OCI-LY3 (cell line): ENCODE data around the gene GAB4.
"Not testable (repeated sequence)": the region's sequence is repeated elsewhere in the genome, so short reads cannot be mapped to it uniquely, and the experiment has no call there.

Source experiments
- H2AFZ ChIP-seq: fragments of 200-600, 300-600 bp; shearing (Covaris generic); 2 replicates; pipeline ENCODE4 v1.6.0; 2014; ENCODE audit warnings: antibody characterized with exemption, low read depth, low read length
- H3K27ac ChIP-seq: fragments of 200-600, 300-600 bp; sonication (generic); 2 replicates; pipeline ENCODE4 v1.5.1; 2014; ENCODE audit warnings: mild to moderate bottlenecking, low read length, moderate library complexity, mixed read lengths
- H3K27me3 ChIP-seq: fragments of 200-600, 300-600 bp; sonication (generic); 2 replicates; pipeline ENCODE4 v1.6.1; 2014; ENCODE audit warnings: low read depth, low read length, mixed read lengths
- H3K36me3 ChIP-seq: fragments of 200-600, 300-600 bp; sonication (generic); replicated peaks from 2 replicates; pipeline ENCODE3; 2014; ENCODE audit warnings: low read depth, low read length, mixed read lengths
- H3K4me1 ChIP-seq: fragments of 300-600, 200-600 bp; sonication (generic); 2 replicates; pipeline ENCODE4 v1.6.1; 2014; ENCODE audit warnings: low read length, mixed read lengths
- H3K4me2 ChIP-seq: fragments of 200-600, 300-600 bp; sonication (generic); 2 replicates; pipeline ENCODE4 v1.6.1; 2014; ENCODE audit warnings: low read length, mixed read lengths
- H3K4me3 ChIP-seq: fragments of 300-600, 200-600 bp; sonication (generic); 2 replicates; pipeline ENCODE4 v1.5.1; 2014; ENCODE audit warnings: antibody characterized with exemption, mild to moderate bottlenecking, low read length, moderate library complexity
- H3K79me2 ChIP-seq: fragments of 300-600, 200-600 bp; shearing (Covaris generic); 2 replicates; pipeline ENCODE4 v1.6.1; 2014; ENCODE audit warnings: mild to moderate bottlenecking, low read length, mixed read lengths
- H3K9ac ChIP-seq: fragments of 300-600, 200-600 bp; shearing (Covaris generic); 2 replicates; pipeline ENCODE4 v1.6.0; 2014; ENCODE audit warnings: mild to moderate bottlenecking, low read length, moderate library complexity
- H3K9me3 ChIP-seq: fragments of 200-600, 300-600 bp; shearing (Covaris generic); 2 replicates; pipeline ENCODE4 v1.6.1; 2014; ENCODE audit warnings: low read length, mixed read lengths; ENCODE audit not compliant: insufficient read depth
- H4K20me1 ChIP-seq: fragments of 200-600, 300-600 bp; sonication (generic); 2 replicates; pipeline ENCODE4 v1.6.1; 2016; ENCODE audit warnings: low read length, mixed read lengths; ENCODE audit not compliant: insufficient read depth
- CTCF ChIP-seq: fragments of 200-600, 300-600 bp; sonication (generic); IDR thresholded peaks from 2 replicates; pipeline ENCODE4 v1.5.1; 2014; ENCODE audit warnings: antibody characterized with exemption, low read length, low read depth
- EZH2phosphoT487 ChIP-seq: fragments of 200-600 bp; shearing (Covaris generic); IDR thresholded peaks from 2 replicates; pipeline ENCODE4 v1.6.1; 2018; ENCODE audit warnings: antibody characterized with exemption, mixed run types, low read depth

GAB4 gene

GRCh38 chr22:16922076-16922475 lies 85.9 kb downstream of the GAB4 start:
- Histone ChIP-seq H3K79me2 (no peaks in the 10 kb centered on the region), H2AFZ (no peak overlapping the region), H3K9ac (no peak overlapping the region), H3K36me3 (no peaks in the 10 kb centered on the region), H3K4me2 (no peak overlapping the region), H4K20me1 (no peaks in the 10 kb centered on the region), H3K27me3 (peaks cover 27% of the 10 kb centered on the region), H3K9me3 (no peaks in the 10 kb centered on the region), H3K4me3 (no peak overlapping the region), H3K27ac (no peak overlapping the region), H3K4me1 (peaks cover 15% of the 10 kb centered on the region)
- no peak for TF ChIP-seq EZH2phosphoT487
- TF ChIP-seq CTCF, result no peak

DNA sequence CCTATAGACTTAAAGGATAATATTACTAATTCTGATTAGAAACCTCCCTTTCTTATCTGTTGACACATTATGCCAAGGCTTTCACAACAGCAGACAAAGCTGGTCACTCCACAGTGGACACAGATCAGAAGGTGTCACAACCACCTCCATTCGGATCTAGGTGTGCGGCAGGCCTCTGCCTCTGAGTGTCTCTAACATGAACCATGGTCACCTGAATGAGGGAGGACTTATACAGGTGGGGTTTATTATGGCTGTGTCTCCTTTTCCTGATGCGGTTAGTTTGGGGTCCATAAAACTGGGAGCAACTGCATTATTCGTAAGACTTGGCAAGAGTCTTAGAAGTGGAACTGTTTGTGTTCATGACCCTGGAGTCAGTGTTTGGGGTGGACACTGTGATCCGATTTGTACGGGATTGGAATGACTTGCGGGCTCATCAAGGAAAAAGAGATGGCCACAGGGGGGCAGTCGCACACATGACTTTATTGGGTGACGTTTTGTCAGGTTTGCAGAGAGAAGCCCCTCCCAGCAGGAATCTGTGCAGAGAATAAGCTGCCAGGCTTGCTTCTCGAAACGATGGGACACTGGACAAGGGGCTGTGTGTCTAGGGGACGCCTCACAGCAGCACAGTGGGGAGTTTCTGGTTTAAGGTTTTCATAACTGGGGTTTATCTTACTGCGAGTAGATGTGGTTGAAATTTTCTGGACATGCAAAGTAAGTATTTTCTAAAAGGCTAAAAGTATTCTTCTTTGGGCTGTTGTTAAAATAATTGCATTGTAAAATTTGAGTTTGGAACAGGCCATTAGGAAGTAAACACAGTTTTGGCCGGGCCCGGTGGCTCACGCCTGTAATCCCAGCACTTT lies 90.6 kb downstream of the GAB4 start:
- Histone ChIP-seq H3K27me3 (peaks cover 37% of the 10 kb centered on the region), H3K79me2 (no peaks in the 10 kb centered on the region), H3K4me2 (peak overlapping the region; percentile 59), H3K4me3 (peak overlapping the region; percentile 46), H4K20me1 (no peaks in the 10 kb centered on the region), H3K36me3 (no peaks in the 10 kb centered on the region), H3K27ac (no peak overlapping the region), H3K9me3 (no peaks in the 10 kb centered on the region), H3K4me1 (peaks cover 10% of the 10 kb centered on the region), H3K9ac (no peak overlapping the region), H2AFZ (peak overlapping the region; percentile 71; the same call in 1 of the 2 replicates)
- peak; percentile 96 for TF ChIP-seq CTCF
- no peak for TF ChIP-seq EZH2phosphoT487

DNA sequence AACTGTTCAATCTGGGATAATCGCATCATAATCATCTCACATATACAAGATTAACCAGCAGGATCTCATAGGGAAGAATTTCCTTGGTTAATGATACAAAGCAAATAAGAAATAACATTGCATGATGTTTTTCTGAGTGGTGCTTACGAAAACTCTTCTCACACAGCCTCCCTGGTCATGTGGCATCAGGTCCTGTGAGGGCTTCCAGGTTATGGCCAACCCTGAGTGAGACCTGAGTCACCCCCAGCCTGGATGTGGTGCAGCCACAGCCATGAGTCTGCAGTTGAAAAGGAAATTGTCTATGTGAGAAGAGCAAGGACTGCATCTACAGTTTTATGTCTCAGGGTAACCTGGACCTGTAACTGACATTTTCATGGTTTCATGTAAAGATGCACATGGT lies 92.3 kb downstream of the GAB4 start:
- Histone ChIP-seq H3K4me1 (0 out of 2 replicates have a peak, but pooled peaks cover 3% of the 10 kb centered on the region), H3K9ac (no peak overlapping the region), H3K27me3 (peaks cover 37% of the 10 kb centered on the region), H4K20me1 (no peaks in the 10 kb centered on the region), H3K9me3 (no peaks in the 10 kb centered on the region), H2AFZ (no peak overlapping the region), H3K36me3 (no peaks in the 10 kb centered on the region), H3K79me2 (no peaks in the 10 kb centered on the region), H3K4me2 (no peak overlapping the region), H3K4me3 (no peak overlapping the region), H3K27ac (no peak overlapping the region)
- TF ChIP-seq CTCF, result no peak
- no peak for TF ChIP-seq EZH2phosphoT487

- H3K4me3 ChIP-seq, H3K4me2 ChIP-seq, H4K20me1 ChIP-seq, H3K27ac ChIP-seq, H3K4me1 ChIP-seq, H3K36me3 ChIP-seq, H3K79me2 ChIP-seq, H3K9ac ChIP-seq, H2AFZ ChIP-seq, H3K9me3 ChIP-seq: not testable (repeated sequence)
- peaks cover 37% of the 10 kb centered on the region for H3K27me3 ChIP-seq
These were observed 93.1 kb downstream of the GAB4 start for GRCh38 chr22:16914911-16915310.
